CD14-positive monocyte (primary cell): ENCODE measurements around the gene AFDN. TPM values are rescaled to one million over a fixed set of nuclear protein-coding genes. Genes with fewer than 3 reads are reported as not detected.
A peak's percentile ranks its signal among the peaks of the same experiment; 100 is the strongest.

Experiments
- DNase-seq, 3 donors: peaks; one replicate each; pipeline ENCODE4 v3.0.0-alpha.2; 2011 to 2022
- H2AFZ ChIP-seq: 2 replicates; pipeline ENCODE4 v1.6.0; 2012; ENCODE audit warnings: mild to moderate bottlenecking, low read depth, low read length, inconsistent platforms; ENCODE audit not compliant: insufficient read depth, poor library complexity, severe bottlenecking
- H3K27ac ChIP-seq, 2 donors: 1 replicate in 1 of 2; 2 replicates in 1 of 2; pipeline ENCODE4 v1.5.1; 2012 to 2013; ENCODE audit warnings: low read length in 2 of 2, control low read depth in 1 of 2, inconsistent platforms in 1 of 2, low read depth in 1 of 2, mild to moderate bottlenecking in 1 of 2
- H3K27me3 ChIP-seq, 2 donors: one replicate each; pipeline versions ENCODE4 v1.6.0 to v1.6.1; 2011 to 2013; ENCODE audit warnings: low read length in 2 of 2; ENCODE audit not compliant: control insufficient read depth in 2 of 2, insufficient read depth in 2 of 2
- H3K36me3 ChIP-seq, 2 donors: replicated peaks in 1 of 2; 1 replicate in 1 of 2; 2 replicates in 1 of 2; pipeline versions ENCODE4 v1.5.1 to v1.6.1; 2012 to 2013; ENCODE audit warnings: low read length in 2 of 2, control low read depth in 1 of 2, inconsistent platforms in 1 of 2, mild to moderate bottlenecking in 1 of 2; ENCODE audit not compliant: insufficient read depth in 2 of 2, control insufficient read depth in 1 of 2
- H3K4me1 ChIP-seq, 2 donors: 1 replicate in 1 of 2; 2 replicates in 1 of 2; pipeline versions ENCODE4 v1.5.1 to v1.6.1; 2012 to 2013; ENCODE audit warnings: low read length in 2 of 2, control low read depth in 1 of 2, inconsistent platforms in 1 of 2, mild to moderate bottlenecking in 1 of 2, moderate library complexity in 1 of 2; ENCODE audit not compliant: insufficient read depth in 2 of 2, control insufficient read depth in 1 of 2
- H3K4me2 ChIP-seq: replicated peaks from 2 replicates; pipeline ENCODE3; 2012; ENCODE audit warnings: low read length, moderate library complexity, mild to moderate bottlenecking; ENCODE audit not compliant: poor library complexity, severe bottlenecking; ENCODE audit errors: extremely low read depth
- H3K4me3 ChIP-seq, 3 experiments: fragments of 200-600 bp in 1 of 3; sonication (generic) in 1 of 3; replicated peaks in 1 of 3; 1 replicate in 2 of 3; 2 replicates in 1 of 3; pipeline ENCODE4 v1.5.1; 2011 to 2013; ENCODE audit warnings: low read length in 3 of 3, mild to moderate bottlenecking in 3 of 3, control low read depth in 2 of 3, low read depth in 2 of 3, inconsistent platforms in 1 of 3, moderate library complexity in 1 of 3
- H3K79me2 ChIP-seq: 2 replicates; pipeline ENCODE4 v1.6.0; 2012; ENCODE audit warnings: mild to moderate bottlenecking, control low read depth, inconsistent platforms, low read length, moderate library complexity; ENCODE audit not compliant: insufficient read depth
- H3K9ac ChIP-seq: 2 replicates; pipeline ENCODE4 v1.6.0; 2017; ENCODE audit warnings: low read length, mild to moderate bottlenecking; ENCODE audit not compliant: insufficient read depth, poor library complexity, severe bottlenecking
- H3K9me3 ChIP-seq, 2 donors: replicated peaks in 1 of 2; 1 replicate in 1 of 2; 2 replicates in 1 of 2; pipeline versions ENCODE4 v1.5.1 to v1.6.1; 2012 to 2013; ENCODE audit warnings: low read length in 2 of 2, control low read depth in 1 of 2; ENCODE audit not compliant: control insufficient read depth in 1 of 2, insufficient read depth in 1 of 2
- H4K20me1 ChIP-seq: 2 replicates; pipeline ENCODE4 v1.6.0; 2012; ENCODE audit warnings: mild to moderate bottlenecking, low read length, control low read depth, moderate library complexity; ENCODE audit not compliant: insufficient read depth
- H3K27ac Mint-ChIP-seq, 7 donors: one replicate each; pipeline ENCODE4 v1.8.0; 2020; ENCODE audit warnings: mild to moderate bottlenecking in 7 of 7, mixed read lengths in 7 of 7, moderate library complexity in 6 of 7, inconsistent platforms in 2 of 7
- H3K27me3 Mint-ChIP-seq, 3 donors: one replicate each; pipeline ENCODE4 v1.8.0; 2021 to 2022; ENCODE audit warnings: low read depth in 3 of 3, mild to moderate bottlenecking in 3 of 3, mixed read lengths in 3 of 3, moderate library complexity in 3 of 3, inconsistent platforms in 1 of 3
- H3K36me3 Mint-ChIP-seq, 2 donors: one replicate each; pipeline ENCODE4 v1.8.0; 2020; ENCODE audit warnings: mixed read lengths in 2 of 2, inconsistent platforms in 1 of 2, mild to moderate bottlenecking in 1 of 2
- H3K4me1 Mint-ChIP-seq: one replicate; pipeline ENCODE4 v1.8.0; 2020; ENCODE audit warnings: mild to moderate bottlenecking, mixed read lengths
- H3K4me3 Mint-ChIP-seq, 2 donors: one replicate each; pipeline ENCODE4 v1.8.0; 2020; ENCODE audit warnings: mild to moderate bottlenecking in 2 of 2, mixed read lengths in 2 of 2, moderate library complexity in 1 of 2
- H3K9me3 Mint-ChIP-seq, 7 donors: one replicate each; pipeline ENCODE4 v1.8.0; 2020 to 2022; ENCODE audit warnings: mixed read lengths in 7 of 7, mild to moderate bottlenecking in 6 of 7, moderate library complexity in 6 of 7, inconsistent platforms in 2 of 7
- CTCF ChIP-seq: fragments of 200-600 bp; IDR thresholded peaks from one replicate; pipeline ENCODE4 v1.8.0; 2022; ENCODE audit warnings: antibody characterized with exemption, mild to moderate bottlenecking
- WGBS: methylation state at CpG from one replicate; pipeline ENCODE4 v1.1.5; 2013; ENCODE audit warnings: missing lambda C conversion rate; ENCODE audit not compliant: insufficient coverage; 5-methylcytosine and 5-hydroxymethylcytosine counted together
- intact Hi-C, 2 donors: fragments of 100-400 bp; cut with micrococcal nuclease; formaldehyde crosslinking; loops; one replicate each; pipeline versions ENCODE4 v1.15.0 to v1.15.1; 2023
- polyA plus RNA-seq, 3 donors: library from polyadenylated mRNA; depleted of rRNA in 1 of 3; unstranded in 2 of 3; stranded (reverse) in 1 of 3; fragments of 300-500 nt in 2 of 3; fragments of >200 nt in 1 of 3; fragmentation: Illumina TruSeq in 2 of 3; gene quantifications; 1 replicate in 2 of 3; 2 replicates in 1 of 3; pipeline ENCODE4 v1.2.3, GENCODE V29; 2012 to 2021

The AFDN gene
- polyA plus RNA-seq, 3 donors: 0.03 to 1.5 TPM; not detected in 1

GRCh38 chr6:167829513-167829912 lies 2.8 kb downstream of the AFDN start:
- Histone ChIP-seq H3K27me3 (peaks cover 60 to 85% of the 10 kb centered on the region in 2 donors), H4K20me1 (no peaks in the 10 kb centered on the region), H3K4me1 (peaks cover 21% of the 10 kb centered on the region in 2 donors), H3K4me3 (no peak overlapping the region), H3K9me3 (peaks cover 4 to 26% of the 10 kb centered on the region in 2 donors), H3K27ac (no peak overlapping the region), H2AFZ (no peak overlapping the region), H3K9ac (no peak overlapping the region), H3K4me2 (no peak overlapping the region), H3K79me2 (no peaks in the 10 kb centered on the region), H3K36me3 (no peaks in the 10 kb centered on the region)
- no peak for TF ChIP-seq CTCF
- peak overlapping the region in 1 of 2 donors; percentile 36 for H3K4me3 Mint-ChIP-seq
- intact Hi-C loops: no loop called here
- H3K27me3 Mint-ChIP-seq: peaks cover 62 to 78% (median 71%) of the 10 kb centered on the region in 3 donors
- peaks cover 10 to 14% of the 10 kb centered on the region in 2 donors for H3K36me3 Mint-ChIP-seq
- H3K9me3 Mint-ChIP-seq: peaks cover 3 to 33% (median 22%) of the 10 kb centered on the region in 7 donors
- H3K4me1 Mint-ChIP-seq: peaks cover 27% of the 10 kb centered on the region
- no peak overlapping the region for H3K27ac Mint-ChIP-seq
- no peak for DNase-seq

- intact Hi-C loops: no loop called here
- Mint-ChIP-seq H3K36me3 (peaks cover 2 to 5% of the 10 kb centered on the region in 2 donors), H3K27me3 (peaks cover 44 to 66% (median 52%) of the 10 kb centered on the region in 3 donors), H3K27ac (no peak overlapping the region), H3K4me1 (peaks cover 14% of the 10 kb centered on the region), H3K9me3 (peaks cover 0 to 20% (median 7%) of the 10 kb centered on the region in 7 donors), H3K4me3 (peak overlapping the region in 1 of 2 donors; percentile 51)
- H3K36me3 ChIP-seq: no peaks in the 10 kb centered on the region
- no peak overlapping the region for H3K9ac ChIP-seq
- peaks cover 11 to 12% of the 10 kb centered on the region in 2 donors for H3K4me1 ChIP-seq
- H3K27ac ChIP-seq: no peak overlapping the region
- H3K4me2 ChIP-seq: no peak overlapping the region
- WGBS: 20% methylated on average over 1 of the region's 3 CpGs
- H2AFZ ChIP-seq: no peak overlapping the region
- no peak for DNase-seq
- TF ChIP-seq CTCF: no peak
- H3K9me3 ChIP-seq: peaks cover 1 to 9% of the 10 kb centered on the region in 2 donors
- no peaks in the 10 kb centered on the region for H3K79me2 ChIP-seq
- H4K20me1 ChIP-seq: no peaks in the 10 kb centered on the region
- H3K27me3 ChIP-seq: peaks cover 46 to 68% of the 10 kb centered on the region in 2 donors
- no peak overlapping the region for H3K4me3 ChIP-seq
Measured at GRCh38 chr6:167831281-167831828, 4.6 kb downstream of the AFDN start.
